ENCODE measurements around the gene PRRC2A.
A peak's percentile ranks its signal among the peaks of the same experiment; 100 is the strongest.

PRRC2A gene

GRCh38 chr6:31575952-31576685, 44.4 kb upstream of the PRRC2A start:
- H3K27ac ChIP-seq, result no peak overlapping the region
- ChIA-PET CTCF (no interaction called here), POLR2A (ENCODE audit: low non-redundant PET) (no interaction called here)
- DNase-seq (ENCODE audit: low spot score), result no peak
- no peak for TF ChIP-seq CTCF (conservative IDR thresholded peaks at IDR 0.05; ENCODE audit: low read depth)

- no peak for DNase-seq (ENCODE audit: low spot score)
- ChIA-PET POLR2A (ENCODE audit: low non-redundant PET) (interaction anchor here (0.5 kb wide), 1 partner anchor 36 kb away, joined by 3 read pairs; no protein-coding TSS in a partner anchor), CTCF (interaction anchor here (0.6 kb wide), 1 partner anchor 21 kb away, joined by 3 read pairs; no protein-coding TSS in a partner anchor)
- no peak for TF ChIP-seq CTCF (conservative IDR thresholded peaks at IDR 0.05; ENCODE audit: low read depth)
- H3K27ac ChIP-seq, result no peak overlapping the region
Measured at GRCh38 chr6:31576897-31577578, 43.5 kb upstream of the PRRC2A start.

- no peak overlapping the region for H3K27ac ChIP-seq
- TF ChIP-seq CTCF (conservative IDR thresholded peaks at IDR 0.05; ENCODE audit: low read depth), result no peak
- ChIA-PET CTCF (interaction anchor here (0.6 to 1.0 kb wide), 2 partner anchors 12 to 27 kb away, joined by 4 to 5 read pairs; no protein-coding TSS in a partner anchor), POLR2A (ENCODE audit: low non-redundant PET) (interaction anchor here (0.5 kb wide), 1 partner anchor 36 kb away, joined by 3 read pairs; no protein-coding TSS in a partner anchor)
- DNase-seq (ENCODE audit: low spot score), result no peak
Measured at GRCh38 chr6:31577579-31577966, 42.9 kb upstream of the PRRC2A start.

GRCh38 chr6:31578184-31579118, 42.1 kb upstream of the PRRC2A start:
- ChIA-PET CTCF (interaction anchor here (0.6 to 3.7 kb wide), 3 partner anchors 13 to 28 kb away, joined by 4 to 33 read pairs (median 5); no protein-coding TSS in a partner anchor), POLR2A (ENCODE audit: low non-redundant PET) (no interaction called here)
- no peak overlapping the region for H3K27ac ChIP-seq

GRCh38 chr6:31579119-31579505, 41.4 kb upstream of the PRRC2A start:
- TF ChIP-seq CTCF (conservative IDR thresholded peaks at IDR 0.05; ENCODE audit: low read depth), result no peak
- ChIA-PET POLR2A (ENCODE audit: low non-redundant PET) (no interaction called here), CTCF (interaction anchor here (3.7 kb wide), 1 partner anchor 19 kb away, joined by 33 read pairs; no protein-coding TSS in a partner anchor)
- DNase-seq (ENCODE audit: low spot score), result no peak
- no peak overlapping the region for H3K27ac ChIP-seq

More at GRCh38 chr6:31578184-31579118, 42.1 kb upstream of the PRRC2A start:
- peak; percentile 84 for DNase-seq (ENCODE audit: low spot score)
- no peak for TF ChIP-seq CTCF (conservative IDR thresholded peaks at IDR 0.05; ENCODE audit: low read depth)
